Fibroblast of lung (primary cell): ENCODE data around the gene SLC15A5.

Experiments
- CTCF ChIP-seq, 2 donors: IDR thresholded peaks in 1 of 2; conservative IDR thresholded peaks in 1 of 2; 1 replicate in 1 of 2; 2 replicates in 1 of 2; pipeline ENCODE4 v1.5.1; 2011 to 2012; ENCODE audit warnings: low read length in 2 of 2, control low read depth in 1 of 2, inconsistent platforms in 1 of 2, low read depth in 1 of 2, mild to moderate bottlenecking in 1 of 2
- EZH2 ChIP-seq: IDR thresholded peaks from 2 replicates; pipeline ENCODE4 v1.5.1; 2012; ENCODE audit warnings: low read length, control low read depth, mild to moderate bottlenecking; ENCODE audit errors: missing control alignments

- no peak for TF ChIP-seq EZH2
- TF ChIP-seq CTCF (conservative IDR thresholded peaks at IDR 0.05 in 1 of 2, IDR thresholded peaks at IDR 0.05 in 1 of 2; ENCODE audit: low read depth in 1 of 2, low read length in 2 of 2) = no peak
Observed at GRCh38 chr12:16225692-16226091, 51.8 kb downstream of the SLC15A5 start.
